PFSK-1 (cell line): ENCODE measurements around the gene RNASE7.

Source experiments
- FOXP2 ChIP-seq: optimal IDR thresholded peaks from 2 replicates; pipeline ENCODE3; 2011; ENCODE audit warnings: borderline replicate concordance, control low read depth, inconsistent platforms; ENCODE audit not compliant: insufficient read depth; ENCODE audit errors: extremely low read length, extremely low read depth
- POLR2AphosphoS5 ChIP-seq: IDR thresholded peaks from 2 replicates; pipeline ENCODE4 v1.6.1; 2012; ENCODE audit warnings: low read depth, mild to moderate bottlenecking, control low read depth, low read length, moderate library complexity
- SIN3A ChIP-seq: IDR thresholded peaks from 2 replicates; pipeline ENCODE4 v1.6.1; 2012; ENCODE audit warnings: mild to moderate bottlenecking, low read length, moderate library complexity, borderline replicate concordance; ENCODE audit not compliant: insufficient read depth
- TAF1 ChIP-seq: IDR thresholded peaks from 2 replicates; pipeline ENCODE4 v1.6.1; 2012; ENCODE audit warnings: low read length, control low read depth, borderline replicate concordance; ENCODE audit not compliant: insufficient read depth
- TF ChIP-seq, protein P1 (sequence below), 2 experiments: IDR thresholded peaks; 2 replicates each; pipeline versions ENCODE4 v1.6.1 to v1.8.0; 2011 to 2012; ENCODE audit warnings: low read depth in 2 of 2, low read length in 2 of 2, control low read depth in 1 of 2, inconsistent platforms in 1 of 2, mild to moderate bottlenecking in 1 of 2, moderate library complexity in 1 of 2; ENCODE audit not compliant: insufficient read depth in 1 of 2

Gene RNASE7

DNA sequence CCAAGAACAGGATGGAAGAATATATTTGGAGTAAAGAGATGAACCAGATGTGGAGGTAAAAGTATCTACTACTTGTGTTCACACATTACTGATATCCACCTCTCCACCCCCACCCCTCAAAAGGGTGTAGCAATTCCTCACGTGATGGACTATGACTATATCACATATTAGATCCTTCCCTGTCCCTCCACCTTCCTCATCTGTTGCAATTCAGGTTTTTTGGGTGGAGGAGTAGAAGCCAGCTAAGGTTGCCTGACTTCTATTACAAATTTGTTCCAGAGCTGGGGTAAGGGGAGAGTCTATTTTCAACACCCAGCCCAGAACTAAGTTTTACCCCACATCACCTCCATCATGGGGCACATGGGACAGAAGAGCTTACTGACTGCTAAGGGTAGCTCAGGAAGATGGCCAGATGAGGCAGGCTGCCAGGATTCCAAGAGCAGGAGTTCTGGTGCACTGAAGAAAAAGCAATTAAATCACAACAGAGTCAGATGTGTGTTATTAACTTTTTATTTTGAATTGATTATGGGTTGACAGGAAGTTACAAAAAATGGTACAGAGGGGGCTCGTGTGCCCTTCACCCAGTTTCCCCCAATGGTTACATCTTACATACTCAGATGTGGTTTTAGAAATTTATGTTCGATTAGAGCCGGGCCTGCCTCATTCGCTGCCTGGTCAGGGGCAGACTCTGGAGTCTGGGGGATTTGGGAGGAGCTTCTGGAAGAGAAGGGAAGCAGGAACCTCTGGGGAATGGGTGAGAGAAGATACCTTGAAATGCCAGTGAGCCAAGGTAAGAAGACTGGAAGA, 9.6 kb upstream of the RNASE7 start:
- TF ChIP-seq, protein P1, sequence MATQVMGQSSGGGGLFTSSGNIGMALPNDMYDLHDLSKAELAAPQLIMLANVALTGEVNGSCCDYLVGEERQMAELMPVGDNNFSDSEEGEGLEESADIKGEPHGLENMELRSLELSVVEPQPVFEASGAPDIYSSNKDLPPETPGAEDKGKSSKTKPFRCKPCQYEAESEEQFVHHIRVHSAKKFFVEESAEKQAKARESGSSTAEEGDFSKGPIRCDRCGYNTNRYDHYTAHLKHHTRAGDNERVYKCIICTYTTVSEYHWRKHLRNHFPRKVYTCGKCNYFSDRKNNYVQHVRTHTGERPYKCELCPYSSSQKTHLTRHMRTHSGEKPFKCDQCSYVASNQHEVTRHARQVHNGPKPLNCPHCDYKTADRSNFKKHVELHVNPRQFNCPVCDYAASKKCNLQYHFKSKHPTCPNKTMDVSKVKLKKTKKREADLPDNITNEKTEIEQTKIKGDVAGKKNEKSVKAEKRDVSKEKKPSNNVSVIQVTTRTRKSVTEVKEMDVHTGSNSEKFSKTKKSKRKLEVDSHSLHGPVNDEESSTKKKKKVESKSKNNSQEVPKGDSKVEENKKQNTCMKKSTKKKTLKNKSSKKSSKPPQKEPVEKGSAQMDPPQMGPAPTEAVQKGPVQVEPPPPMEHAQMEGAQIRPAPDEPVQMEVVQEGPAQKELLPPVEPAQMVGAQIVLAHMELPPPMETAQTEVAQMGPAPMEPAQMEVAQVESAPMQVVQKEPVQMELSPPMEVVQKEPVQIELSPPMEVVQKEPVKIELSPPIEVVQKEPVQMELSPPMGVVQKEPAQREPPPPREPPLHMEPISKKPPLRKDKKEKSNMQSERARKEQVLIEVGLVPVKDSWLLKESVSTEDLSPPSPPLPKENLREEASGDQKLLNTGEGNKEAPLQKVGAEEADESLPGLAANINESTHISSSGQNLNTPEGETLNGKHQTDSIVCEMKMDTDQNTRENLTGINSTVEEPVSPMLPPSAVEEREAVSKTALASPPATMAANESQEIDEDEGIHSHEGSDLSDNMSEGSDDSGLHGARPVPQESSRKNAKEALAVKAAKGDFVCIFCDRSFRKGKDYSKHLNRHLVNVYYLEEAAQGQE (IDR thresholded peaks at IDR 0.05; ENCODE audit: insufficient read depth in 1 of 2, low read depth in 2 of 2, low read length in 2 of 2), result no peak
- no peak for TF ChIP-seq TAF1
- no peak for TF ChIP-seq SIN3A
- TF ChIP-seq POLR2AphosphoS5, result no peak
- TF ChIP-seq FOXP2, result no peak

DNA sequence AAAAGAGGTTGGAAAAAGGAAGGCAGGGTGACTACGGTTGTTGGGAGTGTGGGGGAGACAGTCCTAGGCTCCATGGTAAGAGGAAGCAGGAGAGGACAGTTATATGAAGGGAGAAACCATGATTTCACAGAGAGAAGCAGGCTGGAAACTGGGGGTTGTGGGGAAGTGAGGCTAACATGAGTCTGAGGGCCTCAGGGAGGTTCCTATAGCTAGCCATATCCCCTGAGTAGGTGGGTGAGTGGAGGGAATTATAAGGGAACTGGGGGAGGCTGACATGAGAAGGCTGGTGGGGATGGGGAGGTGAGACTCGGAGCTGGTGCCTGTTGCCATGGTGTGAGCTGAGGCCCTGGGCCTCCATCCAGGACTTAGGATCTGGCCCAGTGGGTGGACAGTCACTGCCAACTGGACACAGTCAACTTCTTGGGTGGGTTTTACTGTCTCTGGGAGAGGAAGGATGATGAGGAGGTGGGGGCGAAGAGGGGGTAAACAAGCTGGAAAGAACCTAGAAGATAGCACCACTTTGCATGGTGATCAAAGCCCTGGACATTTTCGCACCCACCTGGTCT, 8.9 kb upstream of the RNASE7 start:
- TF ChIP-seq, protein P1 (IDR thresholded peaks at IDR 0.05; ENCODE audit: insufficient read depth in 1 of 2, low read depth in 2 of 2, low read length in 2 of 2), result no peak

DNA sequence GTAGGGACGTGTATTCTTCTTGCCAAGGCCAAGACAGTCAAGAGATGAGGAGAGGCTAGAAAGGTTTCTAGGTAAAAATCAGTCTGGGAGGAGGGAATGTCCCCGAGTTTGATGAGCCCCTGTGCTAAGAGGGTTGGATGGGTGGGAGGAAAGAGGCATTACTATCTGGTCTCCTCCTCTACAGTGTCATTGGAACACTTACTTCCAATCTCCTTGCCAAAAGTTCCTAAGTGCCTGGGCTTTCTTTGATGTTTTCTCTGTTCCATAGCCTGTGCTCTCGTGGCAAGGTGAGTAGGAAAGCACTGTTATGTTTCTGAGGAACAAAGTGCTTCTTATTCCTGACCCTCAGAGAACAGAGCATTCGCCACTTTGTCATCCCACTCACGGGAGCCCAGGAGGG, 7.5 kb upstream of the RNASE7 start, which contains the start of gene RNASE13:
TSS of gene RNASE13 (minus strand) at position 101 of the 400 bp plus-strand sequence. CDS start 519 bp downstream, outside the sequence.
- TF ChIP-seq, protein P1 (IDR thresholded peaks at IDR 0.05; ENCODE audit: insufficient read depth in 1 of 2, low read depth in 2 of 2, low read length in 2 of 2), result no peak
- TF ChIP-seq TAF1 (no peak), POLR2AphosphoS5 (no peak), SIN3A (no peak), FOXP2 (no peak)

DNA sequence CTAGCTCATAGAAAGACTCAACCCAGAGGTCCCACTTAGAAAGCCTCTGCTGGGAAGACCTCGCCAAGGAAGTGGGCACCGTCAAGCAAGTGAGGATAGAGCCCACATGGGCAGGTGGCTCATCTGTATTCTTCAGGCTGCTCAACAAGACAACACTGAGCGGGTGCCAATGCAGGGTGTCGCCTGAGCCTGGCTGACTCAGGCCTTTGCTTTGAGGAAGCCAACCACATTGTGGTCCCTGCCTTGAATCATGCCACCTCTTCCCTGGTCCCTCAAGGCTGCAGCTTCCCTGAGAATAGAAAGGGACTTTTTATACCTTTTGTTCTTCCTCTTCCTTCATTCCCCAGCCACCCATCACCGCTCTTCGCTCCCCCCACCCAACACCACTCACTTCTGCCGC, 5.4 kb upstream of the RNASE7 start:
- no peak for TF ChIP-seq FOXP2
- no peak for TF ChIP-seq TAF1
- TF ChIP-seq, protein P1 (IDR thresholded peaks at IDR 0.05; ENCODE audit: insufficient read depth in 1 of 2, low read depth in 2 of 2, low read length in 2 of 2), result no peak
- TF ChIP-seq POLR2AphosphoS5, result no peak
- no peak for TF ChIP-seq SIN3A

DNA sequence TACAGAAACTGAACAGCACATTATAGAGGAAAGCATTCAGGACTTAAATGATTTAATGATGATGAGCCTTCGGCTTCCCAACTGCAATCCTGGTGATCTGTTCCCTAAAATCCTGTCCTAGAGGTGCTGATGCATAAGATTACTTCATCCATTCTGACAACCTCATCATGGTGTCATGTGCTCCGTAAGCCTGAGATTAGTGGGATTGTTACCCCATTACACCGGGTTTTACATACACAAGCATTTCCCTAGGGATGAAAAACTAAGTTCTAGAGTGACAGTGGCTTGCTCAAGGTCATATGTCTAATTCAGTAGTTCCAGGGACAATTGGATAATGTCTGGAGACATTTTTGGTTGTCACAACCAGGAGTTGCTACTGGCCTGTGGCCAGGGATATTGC, 5.0 kb upstream of the RNASE7 start:
- TF ChIP-seq, protein P1 (IDR thresholded peaks at IDR 0.05; ENCODE audit: insufficient read depth in 1 of 2, low read depth in 2 of 2, low read length in 2 of 2), result no peak
- TF ChIP-seq POLR2AphosphoS5, result no peak
